H9 (cell line): ENCODE data around the gene SH3GL2. TPM values are rescaled to one million over a fixed set of nuclear protein-coding genes. Genes with fewer than 3 reads are reported as not detected.

Experiments used
- DNase-seq: peaks from one replicate; pipeline ENCODE4 v3.0.0-alpha.2; 2017
- H2AFZ ChIP-seq: one replicate; pipeline ENCODE4 v1.6.1; 2013; ENCODE audit warnings: mild to moderate bottlenecking, low read length, control low read depth, moderate library complexity
- H2AK5ac ChIP-seq: 2 replicates; pipeline ENCODE4 v1.6.1; 2013; ENCODE audit warnings: low read length, control low read depth, mixed read lengths; ENCODE audit not compliant: insufficient read length
- H2BK120ac ChIP-seq: one replicate; pipeline ENCODE4 v1.6.1; 2013; ENCODE audit warnings: low read depth, mild to moderate bottlenecking, low read length, control low read depth, inconsistent platforms; ENCODE audit not compliant: poor library complexity, severe bottlenecking
- H2BK12ac ChIP-seq: 2 replicates; pipeline ENCODE4 v1.6.1; 2013; ENCODE audit warnings: low read length, control low read depth, mixed read lengths, low read depth; ENCODE audit not compliant: insufficient read length
- H2BK15ac ChIP-seq: 2 replicates; pipeline ENCODE4 v1.6.1; 2013; ENCODE audit warnings: low read depth, low read length, control low read depth
- H2BK20ac ChIP-seq: one replicate; pipeline ENCODE4 v1.6.1; 2013; ENCODE audit warnings: low read depth, mild to moderate bottlenecking, low read length, control low read depth, inconsistent platforms; ENCODE audit not compliant: poor library complexity, severe bottlenecking
- H2BK5ac ChIP-seq: 2 replicates; pipeline ENCODE4 v1.6.1; 2013; ENCODE audit warnings: low read length, control low read depth, mixed read lengths; ENCODE audit not compliant: insufficient read length
- H3K14ac ChIP-seq: 2 replicates; pipeline ENCODE4 v1.6.1; 2013; ENCODE audit warnings: low read length, control low read depth; ENCODE audit not compliant: insufficient read depth
- H3K18ac ChIP-seq: 2 replicates; pipeline ENCODE4 v1.6.1; 2013; ENCODE audit warnings: low read depth, mild to moderate bottlenecking, mixed read lengths, low read length, control low read depth; ENCODE audit not compliant: insufficient read length
- H3K23ac ChIP-seq: 2 replicates; pipeline ENCODE4 v1.6.1; 2013; ENCODE audit warnings: low read length, control low read depth, mixed read lengths, low read depth; ENCODE audit not compliant: insufficient read length
- H3K23me2 ChIP-seq: 2 replicates; pipeline ENCODE4 v1.6.1; 2013; ENCODE audit warnings: low read depth, mild to moderate bottlenecking, mixed read lengths, low read length, control low read depth; ENCODE audit not compliant: insufficient read length, poor library complexity, severe bottlenecking
- H3K27ac ChIP-seq: 2 replicates; pipeline ENCODE4 v1.5.1; 2013; ENCODE audit warnings: low read length, control low read depth, mixed read lengths, low read depth; ENCODE audit not compliant: insufficient read length
- H3K27me3 ChIP-seq: 2 replicates; pipeline ENCODE4 v1.6.1; 2013; ENCODE audit warnings: low read length, control low read depth, inconsistent platforms; ENCODE audit not compliant: insufficient read depth
- H3K4ac ChIP-seq: 2 replicates; pipeline ENCODE4 v1.6.1; 2013; ENCODE audit warnings: low read depth, mild to moderate bottlenecking, control low read depth, inconsistent platforms, low read length, moderate library complexity
- H3K4me1 ChIP-seq: 2 replicates; pipeline ENCODE4 v1.6.1; 2013; ENCODE audit warnings: low read length, control low read depth, inconsistent platforms; ENCODE audit not compliant: insufficient read depth
- H3K4me2 ChIP-seq: 2 replicates; pipeline ENCODE4 v1.6.1; 2013; ENCODE audit warnings: low read length, control low read depth, mixed read lengths; ENCODE audit not compliant: insufficient read length, insufficient read depth
- H3K56ac ChIP-seq: 2 replicates; pipeline ENCODE4 v1.6.1; 2013; ENCODE audit warnings: low read depth, mild to moderate bottlenecking, mixed read lengths, low read length, control low read depth; ENCODE audit not compliant: insufficient read length
- H3K79me1 ChIP-seq: 2 replicates; pipeline ENCODE4 v1.6.1; 2013; ENCODE audit warnings: low read depth, mild to moderate bottlenecking, moderate library complexity, low read length, control low read depth, inconsistent platforms; ENCODE audit not compliant: insufficient read depth, poor library complexity, severe bottlenecking
- H3K79me2 ChIP-seq: 2 replicates; pipeline ENCODE4 v1.6.1; 2013; ENCODE audit warnings: low read length, control low read depth, inconsistent platforms; ENCODE audit not compliant: insufficient read depth
- H3K9ac ChIP-seq: 2 replicates; pipeline ENCODE4 v1.6.1; 2013; ENCODE audit warnings: low read length, control low read depth, mixed read lengths; ENCODE audit not compliant: insufficient read length; ENCODE audit errors: extremely low read depth
- H3K9me3 ChIP-seq: one replicate; pipeline ENCODE4 v1.6.1; 2013; ENCODE audit warnings: low read depth, low read length, inconsistent platforms; ENCODE audit not compliant: control insufficient read depth
- H3T11ph ChIP-seq: one replicate; pipeline ENCODE4 v1.6.1; 2013; ENCODE audit warnings: mild to moderate bottlenecking, low read length, control low read depth, inconsistent platforms
- H4K20me1 ChIP-seq: one replicate; pipeline ENCODE4 v1.6.1; 2013; ENCODE audit not compliant: control insufficient read depth, insufficient read length, insufficient read depth
- H4K5ac ChIP-seq: 2 replicates; pipeline ENCODE4 v1.6.1; 2013; ENCODE audit warnings: low read depth, mild to moderate bottlenecking, mixed read lengths, low read length, control low read depth; ENCODE audit not compliant: insufficient read length
- H4K8ac ChIP-seq: replicated peaks from 2 replicates; pipeline ENCODE4 v1.6.1; 2013; ENCODE audit warnings: low read length, control low read depth, mixed read lengths, low read depth; ENCODE audit not compliant: insufficient read length
- H4K91ac ChIP-seq: 2 replicates; pipeline ENCODE4 v1.6.1; 2013; ENCODE audit warnings: low read depth, mild to moderate bottlenecking, moderate library complexity, mixed read lengths, low read length, control low read depth; ENCODE audit not compliant: insufficient read length
- H3K27ac Mint-ChIP-seq, 3 experiments: 2 replicates in 2 of 3; 3 replicates in 1 of 3; pipeline ENCODE4 v1.8.0; 2020 to 2021; ENCODE audit warnings: mixed read lengths in 3 of 3, mild to moderate bottlenecking in 1 of 3, moderate library complexity in 1 of 3
- H3K27me3 Mint-ChIP-seq: 2 replicates; pipeline ENCODE4 v1.8.0; 2021; ENCODE audit warnings: low read depth, mild to moderate bottlenecking, moderate library complexity, mixed read lengths
- H3K36me3 Mint-ChIP-seq, 3 experiments: 2 replicates in 2 of 3; 3 replicates in 1 of 3; pipeline ENCODE4 v1.8.0; 2020 to 2021; ENCODE audit warnings: low read depth in 3 of 3, mixed read lengths in 3 of 3; ENCODE audit not compliant: insufficient read depth in 1 of 3
- H3K4me1 Mint-ChIP-seq, 2 experiments: 2 replicates each; pipeline ENCODE4 v1.8.0; 2020; ENCODE audit warnings: mixed read lengths in 2 of 2
- H3K4me3 Mint-ChIP-seq, 2 experiments: 2 replicates in 1 of 2; 3 replicates in 1 of 2; pipeline ENCODE4 v1.8.0; 2020 to 2021; ENCODE audit warnings: mild to moderate bottlenecking in 2 of 2, mixed read lengths in 2 of 2, moderate library complexity in 1 of 2
- H3K9me3 Mint-ChIP-seq, 2 experiments: 2 replicates in 1 of 2; 3 replicates in 1 of 2; pipeline ENCODE4 v1.8.0; 2020; ENCODE audit warnings: mild to moderate bottlenecking in 2 of 2, mixed read lengths in 2 of 2, moderate library complexity in 1 of 2
- WGBS: extraction: QIAGEN DNeasy Blood & Tissue Kit; methylation state at CpG from one replicate; pipeline ENCODE4 v1.1.7; 2013; ENCODE audit warnings: missing lambda C conversion rate, low lambda C conversion rate, mixed read lengths; ENCODE audit not compliant: insufficient read length; ENCODE audit errors: extremely low coverage; 5-methylcytosine and 5-hydroxymethylcytosine counted together
- total RNA-seq: library from RNA; stranded (reverse); gene quantifications from 2 replicates; pipeline ENCODE4 v1.2.1, GENCODE V29; 2021
- TF ChIP-seq, protein P1 (sequence below): fragments of 200-600 bp; sonication (generic); conservative IDR thresholded peaks from 3 replicates; pipeline ENCODE4 v1.8.0; 2021; ENCODE audit warnings: antibody characterized with exemption, mild to moderate bottlenecking

SH3GL2 gene
- total RNA-seq, 1 experiment from 2014 or later = 6.5 TPM

DNA sequence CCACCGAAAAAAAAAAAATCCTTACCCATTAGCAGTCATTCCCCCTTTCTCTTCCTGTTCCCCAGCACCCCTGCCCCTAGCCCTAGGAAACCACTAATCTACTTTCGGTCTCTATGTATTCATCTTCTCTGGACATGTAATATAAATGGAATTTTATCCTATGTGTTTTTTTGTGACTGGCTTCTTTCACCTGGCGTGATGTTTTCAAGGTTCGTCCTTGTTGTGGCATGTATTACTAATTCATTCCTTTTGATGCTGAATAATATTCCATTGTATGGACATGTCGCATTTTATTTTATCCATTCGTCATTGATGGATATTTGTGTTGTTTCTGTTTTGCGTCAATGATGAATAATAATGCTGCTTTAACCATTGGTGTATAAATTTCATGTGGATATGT, 42.8 kb upstream of the SH3GL2 start:
- Histone ChIP-seq H4K20me1 (no peaks in the 10 kb centered on the region), H3K56ac (no peak overlapping the region), H4K91ac (no peak overlapping the region), H2BK15ac (no peak overlapping the region), H3K4me2 (no peak overlapping the region), H2BK120ac (no peak overlapping the region), H3K9ac (no peak overlapping the region), H4K5ac (no peak overlapping the region), H2BK20ac (no peak overlapping the region), H3K79me1 (no peaks in the 10 kb centered on the region), H3K27me3 (no peaks in the 10 kb centered on the region), H2AFZ (no peak overlapping the region), H3K4ac (no peak overlapping the region), H3K27ac (no peak overlapping the region), H3K9me3 (peaks cover 6% of the 10 kb centered on the region), H3K79me2 (no peaks in the 10 kb centered on the region), H3K4me1 (no peaks in the 10 kb centered on the region), H2AK5ac (no peak overlapping the region), H4K8ac (no peak overlapping the region), H3K23ac (no peak overlapping the region), H3K18ac (no peak overlapping the region), H3K23me2 (no peaks in the 10 kb centered on the region), H2BK5ac (no peak overlapping the region), H2BK12ac (no peak overlapping the region), H3T11ph (no peak overlapping the region), H3K14ac (no peak overlapping the region)
- peaks cover 7% of the 10 kb centered on the region for H3K27me3 Mint-ChIP-seq
- peaks cover 20 to 24% of the 10 kb centered on the region in 2 experiments for H3K9me3 Mint-ChIP-seq
- H3K27ac Mint-ChIP-seq = no peak overlapping the region
- H3K36me3 Mint-ChIP-seq = peaks cover 6 to 18% (median 11%) of the 10 kb centered on the region in 3 experiments; a peak in 6 of 7 replicates
- TF ChIP-seq, protein P1, sequence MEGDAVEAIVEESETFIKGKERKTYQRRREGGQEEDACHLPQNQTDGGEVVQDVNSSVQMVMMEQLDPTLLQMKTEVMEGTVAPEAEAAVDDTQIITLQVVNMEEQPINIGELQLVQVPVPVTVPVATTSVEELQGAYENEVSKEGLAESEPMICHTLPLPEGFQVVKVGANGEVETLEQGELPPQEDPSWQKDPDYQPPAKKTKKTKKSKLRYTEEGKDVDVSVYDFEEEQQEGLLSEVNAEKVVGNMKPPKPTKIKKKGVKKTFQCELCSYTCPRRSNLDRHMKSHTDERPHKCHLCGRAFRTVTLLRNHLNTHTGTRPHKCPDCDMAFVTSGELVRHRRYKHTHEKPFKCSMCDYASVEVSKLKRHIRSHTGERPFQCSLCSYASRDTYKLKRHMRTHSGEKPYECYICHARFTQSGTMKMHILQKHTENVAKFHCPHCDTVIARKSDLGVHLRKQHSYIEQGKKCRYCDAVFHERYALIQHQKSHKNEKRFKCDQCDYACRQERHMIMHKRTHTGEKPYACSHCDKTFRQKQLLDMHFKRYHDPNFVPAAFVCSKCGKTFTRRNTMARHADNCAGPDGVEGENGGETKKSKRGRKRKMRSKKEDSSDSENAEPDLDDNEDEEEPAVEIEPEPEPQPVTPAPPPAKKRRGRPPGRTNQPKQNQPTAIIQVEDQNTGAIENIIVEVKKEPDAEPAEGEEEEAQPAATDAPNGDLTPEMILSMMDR = no peak
- H3K4me3 Mint-ChIP-seq = no peak overlapping the region
- 100% methylated on average over 1 of the region's 7 CpGs for WGBS
- no peak for DNase-seq
- H3K4me1 Mint-ChIP-seq = peaks cover 4 to 12% of the 10 kb centered on the region in 2 experiments
